ENCODE results near the gene DCDC2C.
"Not testable (repeated sequence)": the region's sequence is repeated elsewhere in the genome, so short reads cannot be mapped to it uniquely, and the experiment has no call there.

Gene DCDC2C

GRCh38 chr2:3817144-3817543, 113.8 kb downstream of the DCDC2C start:
- not testable (repeated sequence) for H3K9me3 ChIP-seq (ENCODE audit: low read length)

GRCh38 chr2:3823748-3824147, 120.4 kb downstream of the DCDC2C start:
- Histone ChIP-seq H3K4me3 (ENCODE audit: low read depth in 1 of 2, low read length in 2 of 2) (no peak overlapping the region), H3K9me3 (ENCODE audit: low read length) (peaks cover 4% of the 10 kb centered on the region), H3K4me1 (ENCODE audit: insufficient read depth, low read length) (peaks cover 8% of the 10 kb centered on the region), H3K27ac (ENCODE audit: low read depth, low read length) (no peak overlapping the region), H3K9ac (ENCODE audit: low read length) (no peak overlapping the region), H3K27me3 (ENCODE audit: control insufficient read depth in 1 of 2, insufficient read depth in 2 of 2, low read length in 2 of 2) (no peaks in the 10 kb centered on the region), H3K36me3 (ENCODE audit: insufficient read depth, low read length) (no peaks in the 10 kb centered on the region)

More at GRCh38 chr2:3817144-3817543, 113.8 kb downstream of the DCDC2C start:
- H3K27me3 ChIP-seq (ENCODE audit: control insufficient read depth in 1 of 2, insufficient read depth in 2 of 2, low read length in 2 of 2); H3K4me3 ChIP-seq (ENCODE audit: low read depth in 1 of 2, low read length in 2 of 2); H3K27ac ChIP-seq (ENCODE audit: low read depth, low read length); H3K4me1 ChIP-seq (ENCODE audit: insufficient read depth, low read length); H3K36me3 ChIP-seq (ENCODE audit: insufficient read depth, low read length); H3K9ac ChIP-seq (ENCODE audit: low read length): not testable (repeated sequence)

GRCh38 chr2:3827673-3828575, 124.5 kb downstream of the DCDC2C start:
- Histone ChIP-seq H3K4me1 (ENCODE audit: insufficient read depth, low read length) (peaks cover 8% of the 10 kb centered on the region), H3K36me3 (ENCODE audit: insufficient read depth, low read length) (no peaks in the 10 kb centered on the region), H3K9ac (ENCODE audit: low read length) (no peak overlapping the region), H3K9me3 (ENCODE audit: low read length) (peaks cover 4% of the 10 kb centered on the region), H3K27ac (ENCODE audit: low read depth, low read length) (no peak overlapping the region), H3K4me3 (ENCODE audit: low read depth in 1 of 2, low read length in 2 of 2) (no peak overlapping the region), H3K27me3 (ENCODE audit: control insufficient read depth in 1 of 2, insufficient read depth in 2 of 2, low read length in 2 of 2) (no peaks in the 10 kb centered on the region)

- H3K9ac ChIP-seq (ENCODE audit: low read length) = no peak overlapping the region
- H3K4me1 ChIP-seq (ENCODE audit: insufficient read depth, low read length) = peaks cover 4% of the 10 kb centered on the region
- H3K4me3 ChIP-seq (ENCODE audit: low read depth in 1 of 2, low read length in 2 of 2) = no peak overlapping the region
- no peaks in the 10 kb centered on the region for H3K36me3 ChIP-seq (ENCODE audit: insufficient read depth, low read length)
- no peaks in the 10 kb centered on the region for H3K27me3 ChIP-seq (ENCODE audit: control insufficient read depth in 1 of 2, insufficient read depth in 2 of 2, low read length in 2 of 2)
- no peaks in the 10 kb centered on the region for H3K9me3 ChIP-seq (ENCODE audit: low read length)
- H3K27ac ChIP-seq (ENCODE audit: low read depth, low read length) = no peak overlapping the region
Observed at GRCh38 chr2:3830796-3831195, 127.4 kb downstream of the DCDC2C start.

GRCh38 chr2:3837086-3837485, 133.7 kb downstream of the DCDC2C start:
- H3K4me3 ChIP-seq (ENCODE audit: low read depth in 1 of 2, low read length in 2 of 2) = no peak overlapping the region
- H3K4me1 ChIP-seq (ENCODE audit: insufficient read depth, low read length) = no peaks in the 10 kb centered on the region
- H3K27me3 ChIP-seq (ENCODE audit: control insufficient read depth in 1 of 2, insufficient read depth in 2 of 2, low read length in 2 of 2) = no peaks in the 10 kb centered on the region
- H3K27ac ChIP-seq (ENCODE audit: low read depth, low read length) = no peak overlapping the region
- H3K9me3 ChIP-seq (ENCODE audit: low read length) = no peaks in the 10 kb centered on the region
- no peaks in the 10 kb centered on the region for H3K36me3 ChIP-seq (ENCODE audit: insufficient read depth, low read length)
- H3K9ac ChIP-seq (ENCODE audit: low read length) = no peak overlapping the region

- no peaks in the 10 kb centered on the region for H3K4me1 ChIP-seq (ENCODE audit: insufficient read depth, low read length)
- H3K9me3 ChIP-seq (ENCODE audit: low read length) = no peaks in the 10 kb centered on the region
- no peaks in the 10 kb centered on the region for H3K27me3 ChIP-seq (ENCODE audit: control insufficient read depth in 1 of 2, insufficient read depth in 2 of 2, low read length in 2 of 2)
- no peak overlapping the region for H3K4me3 ChIP-seq (ENCODE audit: low read depth in 1 of 2, low read length in 2 of 2)
- H3K36me3 ChIP-seq (ENCODE audit: insufficient read depth, low read length) = no peaks in the 10 kb centered on the region
- no peak overlapping the region for H3K9ac ChIP-seq (ENCODE audit: low read length)
- no peak overlapping the region for H3K27ac ChIP-seq (ENCODE audit: low read depth, low read length)
Observed at GRCh38 chr2:3838348-3838747, 135.0 kb downstream of the DCDC2C start.

GRCh38 chr2:3839476-3839875, 136.1 kb downstream of the DCDC2C start:
- no peaks in the 10 kb centered on the region for H3K4me1 ChIP-seq (ENCODE audit: insufficient read depth, low read length)
- H3K27ac ChIP-seq (ENCODE audit: low read depth, low read length) = no peak overlapping the region
- H3K9ac ChIP-seq (ENCODE audit: low read length) = no peak overlapping the region
- no peak overlapping the region for H3K4me3 ChIP-seq (ENCODE audit: low read depth in 1 of 2, low read length in 2 of 2)
- H3K36me3 ChIP-seq (ENCODE audit: insufficient read depth, low read length) = no peaks in the 10 kb centered on the region
- no peaks in the 10 kb centered on the region for H3K9me3 ChIP-seq (ENCODE audit: low read length)
- H3K27me3 ChIP-seq (ENCODE audit: control insufficient read depth in 1 of 2, insufficient read depth in 2 of 2, low read length in 2 of 2) = no peaks in the 10 kb centered on the region

GRCh38 chr2:3840611-3841155, 137.3 kb downstream of the DCDC2C start:
- H3K27ac ChIP-seq (ENCODE audit: low read depth, low read length) = no peak overlapping the region
- no peaks in the 10 kb centered on the region for H3K27me3 ChIP-seq (ENCODE audit: control insufficient read depth in 1 of 2, insufficient read depth in 2 of 2, low read length in 2 of 2)
- H3K9me3 ChIP-seq (ENCODE audit: low read length) = no peaks in the 10 kb centered on the region
- H3K36me3 ChIP-seq (ENCODE audit: insufficient read depth, low read length) = no peaks in the 10 kb centered on the region
- no peaks in the 10 kb centered on the region for H3K4me1 ChIP-seq (ENCODE audit: insufficient read depth, low read length)
- no peak overlapping the region for H3K9ac ChIP-seq (ENCODE audit: low read length)
- H3K4me3 ChIP-seq (ENCODE audit: low read depth in 1 of 2, low read length in 2 of 2) = no peak overlapping the region

GRCh38 chr2:3847397-3848052, 144.2 kb downstream of the DCDC2C start:
- no peaks in the 10 kb centered on the region for H3K4me1 ChIP-seq (ENCODE audit: insufficient read depth, low read length)
- H3K9ac ChIP-seq (ENCODE audit: low read length) = no peak overlapping the region
- no peaks in the 10 kb centered on the region for H3K9me3 ChIP-seq (ENCODE audit: low read length)
- H3K27ac ChIP-seq (ENCODE audit: low read depth, low read length) = no peak overlapping the region
- no peak overlapping the region for H3K4me3 ChIP-seq (ENCODE audit: low read depth in 1 of 2, low read length in 2 of 2)
- H3K36me3 ChIP-seq (ENCODE audit: insufficient read depth, low read length) = no peaks in the 10 kb centered on the region
- no peaks in the 10 kb centered on the region for H3K27me3 ChIP-seq (ENCODE audit: control insufficient read depth in 1 of 2, insufficient read depth in 2 of 2, low read length in 2 of 2)

- no peak overlapping the region for H3K27ac ChIP-seq (ENCODE audit: low read depth, low read length)
- H3K36me3 ChIP-seq (ENCODE audit: insufficient read depth, low read length) = no peaks in the 10 kb centered on the region
- H3K27me3 ChIP-seq (ENCODE audit: control insufficient read depth in 1 of 2, insufficient read depth in 2 of 2, low read length in 2 of 2) = no peaks in the 10 kb centered on the region
- H3K4me1 ChIP-seq (ENCODE audit: insufficient read depth, low read length) = no peaks in the 10 kb centered on the region
- no peak overlapping the region for H3K9ac ChIP-seq (ENCODE audit: low read length)
- no peak overlapping the region for H3K4me3 ChIP-seq (ENCODE audit: low read depth in 1 of 2, low read length in 2 of 2)
- no peaks in the 10 kb centered on the region for H3K9me3 ChIP-seq (ENCODE audit: low read length)
Observed at GRCh38 chr2:3848776-3849175, 145.4 kb downstream of the DCDC2C start.

- Histone ChIP-seq H3K9ac (ENCODE audit: low read length) (no peak overlapping the region), H3K27ac (ENCODE audit: low read depth, low read length) (no peak overlapping the region), H3K27me3 (ENCODE audit: control insufficient read depth in 1 of 2, insufficient read depth in 2 of 2, low read length in 2 of 2) (no peaks in the 10 kb centered on the region), H3K9me3 (ENCODE audit: low read length) (no peaks in the 10 kb centered on the region), H3K4me3 (ENCODE audit: low read depth in 1 of 2, low read length in 2 of 2) (no peak overlapping the region), H3K4me1 (ENCODE audit: insufficient read depth, low read length) (no peaks in the 10 kb centered on the region), H3K36me3 (ENCODE audit: insufficient read depth, low read length) (no peaks in the 10 kb centered on the region)
Observed at GRCh38 chr2:3849213-3849612, 145.8 kb downstream of the DCDC2C start.
